Measurements from ENCODE around the gene PKP1.

PKP1 gene

GRCh38 chr1:201325678-201326060 lies 42.4 kb downstream of the PKP1 start:
- H3K27me3 ChIP-seq: no peaks in the 10 kb centered on the region
- no peak overlapping the region for H3K9ac ChIP-seq
- peaks cover 9% of the 10 kb centered on the region for H3K4me1 ChIP-seq
- H3K27ac ChIP-seq: no peak overlapping the region
- no peak overlapping the region for H3K4me3 ChIP-seq
- H3K4me2 ChIP-seq: no peak overlapping the region
- no peaks in the 10 kb centered on the region for H3K9me3 ChIP-seq
- TF ChIP-seq Cebpa-rat (IDR thresholded peaks at IDR 0.05): no peak
- H3K36me3 ChIP-seq: no peaks in the 10 kb centered on the region
- no peaks in the 10 kb centered on the region for H4K20me1 ChIP-seq

- no peaks in the 10 kb centered on the region for H3K36me3 ChIP-seq
- no peaks in the 10 kb centered on the region for H4K20me1 ChIP-seq
- no peak overlapping the region for H3K4me2 ChIP-seq
- no peaks in the 10 kb centered on the region for H3K9me3 ChIP-seq
- peaks cover 19% of the 10 kb centered on the region for H3K4me1 ChIP-seq
- H3K27me3 ChIP-seq: no peaks in the 10 kb centered on the region
- no peak overlapping the region for H3K27ac ChIP-seq
- no peak overlapping the region for H3K9ac ChIP-seq
- no peak overlapping the region for H3K4me3 ChIP-seq
- no peak for TF ChIP-seq Cebpa-rat (IDR thresholded peaks at IDR 0.05)
These were observed 43.4 kb downstream of the PKP1 start for GRCh38 chr1:201326710-201327109.

- no peak for TF ChIP-seq Cebpa-rat (IDR thresholded peaks at IDR 0.05)
- Histone ChIP-seq H3K4me3 (no peak overlapping the region), H3K27me3 (no peaks in the 10 kb centered on the region)
These were observed 44.5 kb downstream of the PKP1 start for GRCh38 chr1:201327687-201328240.

GRCh38 chr1:201328576-201328975 lies 45.3 kb downstream of the PKP1 start:
- H3K9me3 ChIP-seq: no peaks in the 10 kb centered on the region
- no peak overlapping the region for H3K4me2 ChIP-seq
- no peaks in the 10 kb centered on the region for H4K20me1 ChIP-seq
- no peaks in the 10 kb centered on the region for H3K36me3 ChIP-seq
- H3K27ac ChIP-seq: no peak overlapping the region
- H3K4me3 ChIP-seq: no peak overlapping the region
- no peak for TF ChIP-seq Cebpa-rat (IDR thresholded peaks at IDR 0.05)
- no peaks in the 10 kb centered on the region for H3K27me3 ChIP-seq
- H3K9ac ChIP-seq: no peak overlapping the region
- peaks cover 19% of the 10 kb centered on the region for H3K4me1 ChIP-seq

More at GRCh38 chr1:201327687-201328240, 44.5 kb downstream of the PKP1 start:
- Histone ChIP-seq H3K4me1 (peaks cover 19% of the 10 kb centered on the region), H4K20me1 (no peaks in the 10 kb centered on the region), H3K27ac (no peak overlapping the region), H3K9ac (no peak overlapping the region), H3K4me2 (no peak overlapping the region), H3K9me3 (no peaks in the 10 kb centered on the region), H3K36me3 (no peaks in the 10 kb centered on the region)

GRCh38 chr1:201329286-201329685 lies 46.0 kb downstream of the PKP1 start:
- H3K36me3 ChIP-seq: no peaks in the 10 kb centered on the region
- H3K9ac ChIP-seq: no peak overlapping the region
- H3K27me3 ChIP-seq: no peaks in the 10 kb centered on the region
- no peak for TF ChIP-seq Cebpa-rat (IDR thresholded peaks at IDR 0.05)
- H3K27ac ChIP-seq: no peak overlapping the region
- no peak overlapping the region for H3K4me3 ChIP-seq
- no peaks in the 10 kb centered on the region for H3K9me3 ChIP-seq
- H4K20me1 ChIP-seq: no peaks in the 10 kb centered on the region
- H3K4me1 ChIP-seq: peaks cover 19% of the 10 kb centered on the region
- no peak overlapping the region for H3K4me2 ChIP-seq

- Histone ChIP-seq H3K4me2 (no peak overlapping the region), H3K4me3 (no peak overlapping the region), H3K9me3 (no peaks in the 10 kb centered on the region), H3K9ac (no peak overlapping the region), H3K27me3 (no peaks in the 10 kb centered on the region), H3K27ac (no peak overlapping the region), H3K4me1 (peaks cover 19% of the 10 kb centered on the region), H4K20me1 (no peaks in the 10 kb centered on the region), H3K36me3 (no peaks in the 10 kb centered on the region)
- no peak for TF ChIP-seq Cebpa-rat (IDR thresholded peaks at IDR 0.05)
These were observed 46.5 kb downstream of the PKP1 start for GRCh38 chr1:201329801-201330200.

GRCh38 chr1:201330541-201330940 lies 47.2 kb downstream of the PKP1 start:
- no peak overlapping the region for H3K4me3 ChIP-seq
- H3K27ac ChIP-seq: no peak overlapping the region

GRCh38 chr1:201331166-201331565 lies 47.9 kb downstream of the PKP1 start:
- peak overlapping the region; percentile 59 for H3K4me2 ChIP-seq
- TF ChIP-seq Cebpa-rat (IDR thresholded peaks at IDR 0.05): no peak

More at GRCh38 chr1:201330541-201330940, 47.2 kb downstream of the PKP1 start:
- H3K4me1 ChIP-seq: peaks cover 19% of the 10 kb centered on the region
- H3K9ac ChIP-seq: no peak overlapping the region
- H3K27me3 ChIP-seq: no peaks in the 10 kb centered on the region
- no peaks in the 10 kb centered on the region for H3K9me3 ChIP-seq
- H3K36me3 ChIP-seq: no peaks in the 10 kb centered on the region
- no peak for TF ChIP-seq Cebpa-rat (IDR thresholded peaks at IDR 0.05)
- H3K4me2 ChIP-seq: peak overlapping the region; percentile 59
- H4K20me1 ChIP-seq: no peaks in the 10 kb centered on the region

GRCh38 chr1:201332021-201332420 lies 48.7 kb downstream of the PKP1 start:
- no peak overlapping the region for H3K9ac ChIP-seq
- H3K9me3 ChIP-seq: no peaks in the 10 kb centered on the region
- no peaks in the 10 kb centered on the region for H4K20me1 ChIP-seq
- no peak overlapping the region for H3K27ac ChIP-seq
- no peaks in the 10 kb centered on the region for H3K27me3 ChIP-seq
- H3K4me2 ChIP-seq: no peak overlapping the region
- peaks cover 19% of the 10 kb centered on the region for H3K4me1 ChIP-seq
- H3K4me3 ChIP-seq: no peak overlapping the region
- TF ChIP-seq Cebpa-rat (IDR thresholded peaks at IDR 0.05): no peak
- no peaks in the 10 kb centered on the region for H3K36me3 ChIP-seq

More at GRCh38 chr1:201331166-201331565, 47.9 kb downstream of the PKP1 start:
- Histone ChIP-seq H3K4me3 (no peak overlapping the region), H4K20me1 (no peaks in the 10 kb centered on the region), H3K27ac (peak overlapping the region; percentile 61), H3K27me3 (no peaks in the 10 kb centered on the region), H3K4me1 (peaks cover 19% of the 10 kb centered on the region), H3K36me3 (no peaks in the 10 kb centered on the region), H3K9ac (no peak overlapping the region), H3K9me3 (no peaks in the 10 kb centered on the region)

- Histone ChIP-seq H3K9ac (no peak overlapping the region), H3K4me3 (no peak overlapping the region), H3K4me1 (peaks cover 19% of the 10 kb centered on the region), H4K20me1 (no peaks in the 10 kb centered on the region), H3K36me3 (no peaks in the 10 kb centered on the region), H3K4me2 (no peak overlapping the region), H3K27me3 (no peaks in the 10 kb centered on the region), H3K27ac (no peak overlapping the region), H3K9me3 (no peaks in the 10 kb centered on the region)
- no peak for TF ChIP-seq Cebpa-rat (IDR thresholded peaks at IDR 0.05)
These were observed 49.5 kb downstream of the PKP1 start for GRCh38 chr1:201332616-201333335.

Data from BLaER1 (cell line).